WTC11 (cell line): Measurements from ENCODE around the gene ANO1. TPM values are rescaled to one million over a fixed set of nuclear protein-coding genes. Genes with fewer than 3 reads are reported as not detected.

Experiments used
- ATAC-seq: fragments of 200-7000 bp; cut with Tn5 transposase; 2 replicates; pipeline ENCODE4 v1.10.0; 2021; ENCODE audit warnings: mild to moderate bottlenecking, moderate library complexity
- CTCF ChIA-PET: fragments of 300-600 bp; sonication (Branson Sonifier 250); formaldehyde crosslinking; loops from one replicate; lab custom pipeline; 2021; ENCODE audit warnings: antibody characterized with exemption; lab: Charles Lee
- POLR2A ChIA-PET: fragments of 350-600 bp; sonication (Branson Sonifier 250); formaldehyde crosslinking; loops from one replicate; lab custom pipeline; 2021; ENCODE audit warnings: antibody characterized with exemption; lab: Charles Lee
- DNase-seq: peaks from one replicate; pipeline ENCODE4 v3.0.0; 2021; ENCODE audit warnings: low spot score
- H3K27ac Mint-ChIP-seq: 2 replicates; pipeline ENCODE4 v1.8.0; 2021; ENCODE audit warnings: mixed read lengths
- H3K27me3 Mint-ChIP-seq: 2 replicates; pipeline ENCODE4 v1.8.0; 2021; ENCODE audit warnings: low read depth, mild to moderate bottlenecking, moderate library complexity, mixed read lengths
- H3K36me3 Mint-ChIP-seq: 2 replicates; pipeline ENCODE4 v1.8.0; 2021; ENCODE audit warnings: mixed read lengths
- H3K4me1 Mint-ChIP-seq: 2 replicates; pipeline ENCODE4 v1.8.0; 2022; ENCODE audit warnings: mixed read lengths
- H3K4me3 Mint-ChIP-seq: 2 replicates; pipeline ENCODE4 v1.8.0; 2021; ENCODE audit warnings: mild to moderate bottlenecking, moderate library complexity, mixed read lengths
- H3K9me3 Mint-ChIP-seq: 2 replicates; pipeline ENCODE4 v1.8.0; 2021; ENCODE audit warnings: mixed read lengths
- ATF1 ChIP-seq: sonication (generic); formaldehyde crosslinking; IDR thresholded peaks from 2 replicates; pipeline ENCODE4 v1.8.1; 2023; ENCODE audit warnings: mild to moderate bottlenecking, moderate library complexity, missing genetic modification reagents
- ETV6 ChIP-seq: sonication (generic); formaldehyde crosslinking; IDR thresholded peaks from 2 replicates; pipeline ENCODE4 v1.8.1; 2022; ENCODE audit warnings: mild to moderate bottlenecking, missing genetic modification reagents
- MXD4 ChIP-seq: fragments of 250-450 bp; sonication (Bioruptor Pico); IDR thresholded peaks from 2 replicates; pipeline ENCODE4 v1.8.0; 2021; ENCODE audit warnings: mild to moderate bottlenecking, moderate library complexity, borderline replicate concordance
- NR2C2 ChIP-seq: sonication (generic); formaldehyde crosslinking; IDR thresholded peaks from 2 replicates; pipeline ENCODE4 v1.8.0; 2022; ENCODE audit warnings: mild to moderate bottlenecking, missing genetic modification reagents
- TP53 ChIP-seq: sonication (generic); formaldehyde crosslinking; IDR thresholded peaks from 2 replicates; pipeline ENCODE4 v1.8.1; 2023; ENCODE audit warnings: mild to moderate bottlenecking, missing genetic modification reagents
- ZMAT4 ChIP-seq: fragments of 250-450 bp; sonication (Bioruptor Pico); IDR thresholded peaks from 2 replicates; pipeline ENCODE4 v1.9.0; 2021; ENCODE audit warnings: mild to moderate bottlenecking
- ZNF425 ChIP-seq: fragments of 250-450 bp; sonication (Bioruptor Pico); conservative IDR thresholded peaks from 2 replicates; pipeline ENCODE4 v1.9.0; 2021; ENCODE audit warnings: mild to moderate bottlenecking
- ZNF512 ChIP-seq: sonication (generic); formaldehyde crosslinking; IDR thresholded peaks from 2 replicates; pipeline ENCODE4 v1.8.1; 2022; ENCODE audit warnings: missing genetic modification reagents, borderline replicate concordance
- total RNA-seq: library from RNA; stranded (reverse); gene quantifications from 3 replicates; pipeline ENCODE4 v1.2.3, GENCODE V29; 2021
- TF ChIP-seq, protein P1 (sequence below): fragments of 250-450 bp; sonication (Bioruptor Pico); IDR thresholded peaks from 2 replicates; pipeline ENCODE4 v1.9.0; 2021; ENCODE audit warnings: mild to moderate bottlenecking, borderline replicate concordance
- TF ChIP-seq, protein P2 (sequence below): sonication (generic); formaldehyde crosslinking; IDR thresholded peaks from 2 replicates; pipeline ENCODE4 v1.8.0; 2022; ENCODE audit warnings: missing genetic modification reagents
- TF ChIP-seq, protein P3 (sequence below): fragments of 250-450 bp; sonication (Bioruptor Pico); IDR thresholded peaks from 2 replicates; pipeline ENCODE4 v1.9.0; 2021; ENCODE audit warnings: mild to moderate bottlenecking
- TF ChIP-seq, protein P4 (sequence below): sonication (generic); formaldehyde crosslinking; conservative IDR thresholded peaks from 2 replicates; pipeline ENCODE4 v1.8.1; 2023; ENCODE audit warnings: mild to moderate bottlenecking, low read depth, missing genetic modification reagents, moderate library complexity

The ANO1 gene
- total RNA-seq, 1 experiment from 2014 or later, result 4.1 TPM

- DNase-seq, result no peak
- peaks cover 61% of the 10 kb centered on the region for H3K27me3 Mint-ChIP-seq
- CTCF ChIA-PET, result interaction anchor here (0.7 to 2.0 kb wide), 11 partner anchors 30 to 169 kb away, joined by 3 to 8 read pairs (median 4); no protein-coding TSS in a partner anchor
- no peak overlapping the region for H3K4me3 Mint-ChIP-seq
- no peak for ATAC-seq
- H3K9me3 Mint-ChIP-seq, result no peaks in the 10 kb centered on the region
- POLR2A ChIA-PET, result no interaction called here
- H3K4me1 Mint-ChIP-seq, result peaks cover 16% of the 10 kb centered on the region
- H3K27ac Mint-ChIP-seq, result no peak overlapping the region
- H3K36me3 Mint-ChIP-seq, result no peaks in the 10 kb centered on the region
- TF ChIP-seq, protein P1, sequence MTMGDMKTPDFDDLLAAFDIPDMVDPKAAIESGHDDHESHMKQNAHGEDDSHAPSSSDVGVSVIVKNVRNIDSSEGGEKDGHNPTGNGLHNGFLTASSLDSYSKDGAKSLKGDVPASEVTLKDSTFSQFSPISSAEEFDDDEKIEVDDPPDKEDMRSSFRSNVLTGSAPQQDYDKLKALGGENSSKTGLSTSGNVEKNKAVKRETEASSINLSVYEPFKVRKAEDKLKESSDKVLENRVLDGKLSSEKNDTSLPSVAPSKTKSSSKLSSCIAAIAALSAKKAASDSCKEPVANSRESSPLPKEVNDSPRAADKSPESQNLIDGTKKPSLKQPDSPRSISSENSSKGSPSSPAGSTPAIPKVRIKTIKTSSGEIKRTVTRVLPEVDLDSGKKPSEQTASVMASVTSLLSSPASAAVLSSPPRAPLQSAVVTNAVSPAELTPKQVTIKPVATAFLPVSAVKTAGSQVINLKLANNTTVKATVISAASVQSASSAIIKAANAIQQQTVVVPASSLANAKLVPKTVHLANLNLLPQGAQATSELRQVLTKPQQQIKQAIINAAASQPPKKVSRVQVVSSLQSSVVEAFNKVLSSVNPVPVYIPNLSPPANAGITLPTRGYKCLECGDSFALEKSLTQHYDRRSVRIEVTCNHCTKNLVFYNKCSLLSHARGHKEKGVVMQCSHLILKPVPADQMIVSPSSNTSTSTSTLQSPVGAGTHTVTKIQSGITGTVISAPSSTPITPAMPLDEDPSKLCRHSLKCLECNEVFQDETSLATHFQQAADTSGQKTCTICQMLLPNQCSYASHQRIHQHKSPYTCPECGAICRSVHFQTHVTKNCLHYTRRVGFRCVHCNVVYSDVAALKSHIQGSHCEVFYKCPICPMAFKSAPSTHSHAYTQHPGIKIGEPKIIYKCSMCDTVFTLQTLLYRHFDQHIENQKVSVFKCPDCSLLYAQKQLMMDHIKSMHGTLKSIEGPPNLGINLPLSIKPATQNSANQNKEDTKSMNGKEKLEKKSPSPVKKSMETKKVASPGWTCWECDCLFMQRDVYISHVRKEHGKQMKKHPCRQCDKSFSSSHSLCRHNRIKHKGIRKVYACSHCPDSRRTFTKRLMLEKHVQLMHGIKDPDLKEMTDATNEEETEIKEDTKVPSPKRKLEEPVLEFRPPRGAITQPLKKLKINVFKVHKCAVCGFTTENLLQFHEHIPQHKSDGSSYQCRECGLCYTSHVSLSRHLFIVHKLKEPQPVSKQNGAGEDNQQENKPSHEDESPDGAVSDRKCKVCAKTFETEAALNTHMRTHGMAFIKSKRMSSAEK, result no peak
- TF ChIP-seq, protein P2, sequence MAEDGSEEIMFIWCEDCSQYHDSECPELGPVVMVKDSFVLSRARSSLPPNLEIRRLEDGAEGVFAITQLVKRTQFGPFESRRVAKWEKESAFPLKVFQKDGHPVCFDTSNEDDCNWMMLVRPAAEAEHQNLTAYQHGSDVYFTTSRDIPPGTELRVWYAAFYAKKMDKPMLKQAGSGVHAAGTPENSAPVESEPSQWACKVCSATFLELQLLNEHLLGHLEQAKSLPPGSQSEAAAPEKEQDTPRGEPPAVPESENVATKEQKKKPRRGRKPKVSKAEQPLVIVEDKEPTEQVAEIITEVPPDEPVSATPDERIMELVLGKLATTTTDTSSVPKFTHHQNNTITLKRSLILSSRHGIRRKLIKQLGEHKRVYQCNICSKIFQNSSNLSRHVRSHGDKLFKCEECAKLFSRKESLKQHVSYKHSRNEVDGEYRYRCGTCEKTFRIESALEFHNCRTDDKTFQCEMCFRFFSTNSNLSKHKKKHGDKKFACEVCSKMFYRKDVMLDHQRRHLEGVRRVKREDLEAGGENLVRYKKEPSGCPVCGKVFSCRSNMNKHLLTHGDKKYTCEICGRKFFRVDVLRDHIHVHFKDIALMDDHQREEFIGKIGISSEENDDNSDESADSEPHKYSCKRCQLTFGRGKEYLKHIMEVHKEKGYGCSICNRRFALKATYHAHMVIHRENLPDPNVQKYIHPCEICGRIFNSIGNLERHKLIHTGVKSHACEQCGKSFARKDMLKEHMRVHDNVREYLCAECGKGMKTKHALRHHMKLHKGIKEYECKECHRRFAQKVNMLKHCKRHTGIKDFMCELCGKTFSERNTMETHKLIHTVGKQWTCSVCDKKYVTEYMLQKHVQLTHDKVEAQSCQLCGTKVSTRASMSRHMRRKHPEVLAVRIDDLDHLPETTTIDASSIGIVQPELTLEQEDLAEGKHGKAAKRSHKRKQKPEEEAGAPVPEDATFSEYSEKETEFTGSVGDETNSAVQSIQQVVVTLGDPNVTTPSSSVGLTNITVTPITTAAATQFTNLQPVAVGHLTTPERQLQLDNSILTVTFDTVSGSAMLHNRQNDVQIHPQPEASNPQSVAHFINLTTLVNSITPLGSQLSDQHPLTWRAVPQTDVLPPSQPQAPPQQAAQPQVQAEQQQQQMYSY (CRISPR knock-in tag), result no peak
- TF ChIP-seq ATF1 (no peak), TP53 (CRISPR knock-in tag) (no peak), ZNF512 (no peak), ZNF425 (CRISPR knock-in tag) (no peak), ETV6 (CRISPR knock-in tag) (no peak)
- TF ChIP-seq, protein P3, sequence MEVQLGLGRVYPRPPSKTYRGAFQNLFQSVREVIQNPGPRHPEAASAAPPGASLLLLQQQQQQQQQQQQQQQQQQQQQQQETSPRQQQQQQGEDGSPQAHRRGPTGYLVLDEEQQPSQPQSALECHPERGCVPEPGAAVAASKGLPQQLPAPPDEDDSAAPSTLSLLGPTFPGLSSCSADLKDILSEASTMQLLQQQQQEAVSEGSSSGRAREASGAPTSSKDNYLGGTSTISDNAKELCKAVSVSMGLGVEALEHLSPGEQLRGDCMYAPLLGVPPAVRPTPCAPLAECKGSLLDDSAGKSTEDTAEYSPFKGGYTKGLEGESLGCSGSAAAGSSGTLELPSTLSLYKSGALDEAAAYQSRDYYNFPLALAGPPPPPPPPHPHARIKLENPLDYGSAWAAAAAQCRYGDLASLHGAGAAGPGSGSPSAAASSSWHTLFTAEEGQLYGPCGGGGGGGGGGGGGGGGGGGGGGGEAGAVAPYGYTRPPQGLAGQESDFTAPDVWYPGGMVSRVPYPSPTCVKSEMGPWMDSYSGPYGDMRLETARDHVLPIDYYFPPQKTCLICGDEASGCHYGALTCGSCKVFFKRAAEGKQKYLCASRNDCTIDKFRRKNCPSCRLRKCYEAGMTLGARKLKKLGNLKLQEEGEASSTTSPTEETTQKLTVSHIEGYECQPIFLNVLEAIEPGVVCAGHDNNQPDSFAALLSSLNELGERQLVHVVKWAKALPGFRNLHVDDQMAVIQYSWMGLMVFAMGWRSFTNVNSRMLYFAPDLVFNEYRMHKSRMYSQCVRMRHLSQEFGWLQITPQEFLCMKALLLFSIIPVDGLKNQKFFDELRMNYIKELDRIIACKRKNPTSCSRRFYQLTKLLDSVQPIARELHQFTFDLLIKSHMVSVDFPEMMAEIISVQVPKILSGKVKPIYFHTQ (CRISPR knock-in tag), result no peak
These were observed 1.6 kb downstream of the ANO1 start for GRCh38 chr11:70079691-70080090.

DNA sequence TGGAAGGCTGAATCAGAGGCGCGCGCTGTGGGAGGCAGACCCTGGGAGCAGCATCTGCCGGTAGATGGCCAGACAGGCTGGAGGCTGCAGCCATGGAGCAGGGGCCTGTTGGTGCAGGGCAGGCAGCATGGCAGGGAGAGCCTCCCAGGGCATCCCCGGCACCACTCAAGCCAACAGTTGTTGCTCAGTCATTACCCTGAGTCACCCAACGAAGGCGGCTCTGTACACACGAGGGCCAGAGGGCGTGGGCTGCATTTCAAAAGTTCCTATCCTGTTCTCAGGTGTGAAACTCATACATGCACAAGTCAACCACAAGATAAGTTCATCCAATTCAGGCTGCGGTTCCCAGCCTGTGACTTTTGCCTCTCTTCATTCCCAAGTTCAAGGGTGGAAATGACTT is 2.6 kb downstream of the ANO1 start:
- Mint-ChIP-seq H3K27me3 (peaks cover 50% of the 10 kb centered on the region), H3K27ac (no peak overlapping the region), H3K4me1 (peaks cover 11% of the 10 kb centered on the region), H3K9me3 (no peaks in the 10 kb centered on the region), H3K36me3 (no peaks in the 10 kb centered on the region), H3K4me3 (no peak overlapping the region)
- no peak for DNase-seq
- CTCF ChIA-PET, result interaction anchor here (1.2 to 1.5 kb wide), 4 partner anchors 31 to 166 kb away, joined by 3 to 5 read pairs (median 4); no protein-coding TSS in a partner anchor
- no peak for ATAC-seq
- POLR2A ChIA-PET, result no interaction called here
- no peak for TF ChIP-seq ZMAT4 (CRISPR knock-in tag)
- TF ChIP-seq, protein P4, sequence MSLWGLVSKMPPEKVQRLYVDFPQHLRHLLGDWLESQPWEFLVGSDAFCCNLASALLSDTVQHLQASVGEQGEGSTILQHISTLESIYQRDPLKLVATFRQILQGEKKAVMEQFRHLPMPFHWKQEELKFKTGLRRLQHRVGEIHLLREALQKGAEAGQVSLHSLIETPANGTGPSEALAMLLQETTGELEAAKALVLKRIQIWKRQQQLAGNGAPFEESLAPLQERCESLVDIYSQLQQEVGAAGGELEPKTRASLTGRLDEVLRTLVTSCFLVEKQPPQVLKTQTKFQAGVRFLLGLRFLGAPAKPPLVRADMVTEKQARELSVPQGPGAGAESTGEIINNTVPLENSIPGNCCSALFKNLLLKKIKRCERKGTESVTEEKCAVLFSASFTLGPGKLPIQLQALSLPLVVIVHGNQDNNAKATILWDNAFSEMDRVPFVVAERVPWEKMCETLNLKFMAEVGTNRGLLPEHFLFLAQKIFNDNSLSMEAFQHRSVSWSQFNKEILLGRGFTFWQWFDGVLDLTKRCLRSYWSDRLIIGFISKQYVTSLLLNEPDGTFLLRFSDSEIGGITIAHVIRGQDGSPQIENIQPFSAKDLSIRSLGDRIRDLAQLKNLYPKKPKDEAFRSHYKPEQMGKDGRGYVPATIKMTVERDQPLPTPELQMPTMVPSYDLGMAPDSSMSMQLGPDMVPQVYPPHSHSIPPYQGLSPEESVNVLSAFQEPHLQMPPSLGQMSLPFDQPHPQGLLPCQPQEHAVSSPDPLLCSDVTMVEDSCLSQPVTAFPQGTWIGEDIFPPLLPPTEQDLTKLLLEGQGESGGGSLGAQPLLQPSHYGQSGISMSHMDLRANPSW (CRISPR knock-in tag), result no peak
- no peak for TF ChIP-seq NR2C2 (CRISPR knock-in tag)
- no peak for TF ChIP-seq MXD4 (CRISPR knock-in tag)
- TF ChIP-seq, protein P3 (CRISPR knock-in tag), result no peak
